ENCODE measurements around the gene DTNB.
"Not testable (repeated sequence)": the region's sequence is repeated elsewhere in the genome, so short reads cannot be mapped to it uniquely, and the experiment has no call there.

Gene DTNB

GRCh38 chr2:25684577-25685473 lies 11.4 kb upstream of the DTNB start:
- DNase-seq (ENCODE audit: low read depth in 2 of 2): no peak

- DNase-seq (ENCODE audit: low read depth in 2 of 2): no peak
These were observed 8.7 kb upstream of the DTNB start for GRCh38 chr2:25682082-25682481.

DNA sequence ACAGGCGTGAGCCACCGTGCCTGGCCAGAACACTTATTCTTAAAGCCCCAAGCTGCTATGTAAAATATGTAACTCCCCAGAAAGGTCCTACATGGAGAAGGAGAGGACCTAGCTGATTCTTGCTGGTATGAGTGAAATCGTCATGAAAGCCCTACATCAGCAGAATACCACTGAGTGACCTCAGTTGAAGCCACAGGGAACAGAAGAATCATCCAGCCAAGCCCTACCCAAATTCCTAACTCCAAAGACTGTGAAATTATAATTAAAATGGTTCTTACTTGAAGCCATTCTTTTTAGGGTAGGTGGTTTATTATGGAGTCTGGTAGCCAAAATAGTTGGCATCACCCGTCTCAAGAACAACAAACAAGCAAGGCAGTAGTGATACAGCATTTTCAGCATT lies 4.5 kb upstream of the DTNB start:
- no peak for DNase-seq (ENCODE audit: low read depth in 2 of 2)

DNA sequence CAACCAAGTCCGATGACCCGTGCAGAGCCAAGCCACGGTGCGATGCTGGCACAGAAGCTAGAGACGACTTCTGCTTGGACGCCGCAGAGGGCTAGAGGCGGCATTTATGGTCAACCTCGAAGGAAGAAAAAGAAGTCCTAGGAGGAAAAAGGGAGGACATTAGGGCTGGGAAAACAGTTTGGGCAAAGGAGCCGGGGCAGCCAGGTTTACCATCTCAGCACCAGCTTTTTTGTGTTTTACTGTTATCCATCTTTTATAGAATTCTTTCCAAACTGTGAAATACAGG lies 643 bp upstream of the DTNB start:
- no peak for DNase-seq (ENCODE audit: low read depth in 2 of 2)

- DNase-seq (ENCODE audit: low read depth in 2 of 2): no peak
These were observed 680 bp downstream of the DTNB start for GRCh38 chr2:25672494-25673299.

DNA sequence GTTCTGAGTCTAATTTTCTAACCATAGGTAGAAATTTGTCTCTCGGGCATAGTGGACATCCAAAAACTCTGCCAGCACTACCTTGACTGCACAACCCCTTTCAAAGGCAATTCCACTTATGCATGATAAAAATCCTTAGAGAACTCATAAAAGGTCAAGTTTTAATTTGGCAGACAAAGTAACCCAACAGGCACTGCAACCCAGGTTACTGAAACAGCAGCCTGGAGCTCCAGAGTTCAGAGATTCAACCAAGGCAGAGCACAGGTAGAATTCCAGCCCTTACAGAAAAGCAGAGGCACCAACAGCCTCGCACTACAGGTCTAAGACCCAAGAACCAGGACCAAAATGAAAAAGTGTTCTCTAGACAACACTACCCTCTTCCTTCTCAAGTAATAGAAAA lies 1.8 kb downstream of the DTNB start:
- no peak for DNase-seq (ENCODE audit: low read depth in 2 of 2)

GRCh38 chr2:25669520-25669919 lies 3.9 kb downstream of the DTNB start:
- no peak for DNase-seq (ENCODE audit: low read depth in 2 of 2)

DNA sequence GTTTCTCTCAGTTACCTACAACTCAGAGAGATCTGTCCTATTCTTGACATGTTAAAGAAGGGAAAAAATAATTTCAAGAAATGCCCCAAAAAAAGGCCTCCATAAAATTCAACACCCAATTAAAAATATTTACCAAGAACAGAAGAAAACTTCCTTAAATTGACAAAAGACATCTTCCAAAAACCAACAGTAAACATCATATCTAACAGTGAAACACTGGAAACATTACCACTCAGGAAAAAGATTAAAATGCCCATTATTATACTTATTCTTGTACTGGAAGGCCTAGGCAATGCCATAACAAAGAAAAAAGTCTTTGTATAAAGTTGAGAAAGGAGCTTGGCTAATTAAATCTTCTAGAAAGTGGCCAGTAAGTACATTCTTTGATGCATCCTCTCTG lies 7.2 kb downstream of the DTNB start:
- DNase-seq (ENCODE audit: low read depth in 2 of 2): no peak

- not testable (repeated sequence) for DNase-seq (ENCODE audit: low read depth in 2 of 2)
These were observed 7.9 kb downstream of the DTNB start for GRCh38 chr2:25665429-25665828.

- no peak for DNase-seq (ENCODE audit: low read depth in 2 of 2)
These were observed 8.4 kb downstream of the DTNB start for GRCh38 chr2:25664965-25665307.

DNA sequence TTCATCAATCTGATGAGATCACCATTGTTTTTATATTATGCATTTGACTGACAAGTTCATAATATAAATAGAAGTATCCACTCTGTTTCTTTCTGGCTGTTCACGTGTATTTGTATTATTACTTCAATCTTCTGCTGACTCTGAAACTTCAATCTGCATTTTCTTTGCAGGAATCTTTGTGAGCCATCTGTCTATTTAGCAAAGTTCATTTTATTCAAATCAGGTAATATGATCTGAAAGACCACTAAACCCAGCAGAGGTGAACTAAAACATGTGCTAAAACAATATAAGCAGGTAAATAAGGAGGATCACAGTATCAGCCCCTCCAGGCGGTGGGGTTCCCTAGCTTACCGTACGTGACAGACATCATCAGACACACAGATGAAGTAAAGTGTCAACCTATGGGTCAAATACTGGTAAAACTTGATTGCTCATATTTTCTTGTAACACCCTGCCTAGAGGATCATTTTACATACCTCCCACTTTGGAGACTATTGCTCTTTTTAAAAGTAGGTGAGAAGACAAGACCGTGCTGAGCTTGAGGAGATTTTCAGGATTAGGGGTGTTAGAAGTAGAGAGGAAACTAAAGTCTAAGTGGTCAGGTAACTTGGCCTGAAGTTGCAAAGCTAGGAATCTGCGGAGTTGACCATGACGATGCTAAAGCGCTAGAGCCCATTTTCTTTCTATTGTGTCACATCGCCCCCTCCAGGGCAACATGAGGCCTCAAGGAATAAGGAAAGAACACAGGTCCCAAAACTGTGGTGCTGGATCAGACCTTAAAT lies 9.0 kb downstream of the DTNB start:
- DNase-seq (ENCODE audit: low read depth in 2 of 2): peak in 1 of 2 experiments; percentile 28

GRCh38 chr2:25655316-25655715 lies 18.1 kb downstream of the DTNB start:
- no peak for DNase-seq (ENCODE audit: low read depth in 2 of 2)

GRCh38 chr2:25654801-25655200 lies 18.6 kb downstream of the DTNB start:
- no peak for DNase-seq (ENCODE audit: low read depth in 2 of 2)

- DNase-seq (ENCODE audit: low read depth in 2 of 2): no peak
These were observed 21.5 kb downstream of the DTNB start for GRCh38 chr2:25651782-25652455.

- peak in 1 of 2 experiments; percentile 12 for DNase-seq (ENCODE audit: low read depth in 2 of 2)
These were observed 22.3 kb downstream of the DTNB start for GRCh38 chr2:25651066-25651465.

- no peak for DNase-seq (ENCODE audit: low read depth in 2 of 2)
These were observed 23.1 kb downstream of the DTNB start for GRCh38 chr2:25650256-25650655.

DNA sequence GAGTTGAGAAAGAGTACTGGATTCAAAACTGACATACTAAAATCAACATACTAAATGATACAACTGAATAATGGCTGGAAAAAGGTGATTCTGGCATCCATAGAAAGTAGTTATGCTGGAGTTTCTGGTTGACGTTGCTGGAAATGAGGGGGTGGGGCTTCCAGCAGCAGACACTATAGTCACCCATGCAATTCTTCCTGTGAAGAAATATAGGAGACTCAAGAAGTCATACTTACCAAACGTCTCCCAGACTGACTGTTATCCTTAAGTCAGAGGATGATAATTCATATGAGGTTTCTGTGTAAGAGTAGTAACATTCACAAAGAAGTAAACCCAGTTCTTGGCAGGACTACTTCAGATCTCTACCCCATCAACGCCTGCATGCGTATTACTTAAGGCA lies 23.6 kb downstream of the DTNB start:
- DNase-seq (ENCODE audit: low read depth in 2 of 2): no peak

GRCh38 chr2:25642298-25642697 lies 31.1 kb downstream of the DTNB start:
- no peak for DNase-seq (ENCODE audit: low read depth in 2 of 2)

- no peak for DNase-seq (ENCODE audit: low read depth in 2 of 2)
These were observed 33.7 kb downstream of the DTNB start for GRCh38 chr2:25639696-25640095.

- DNase-seq (ENCODE audit: low read depth in 2 of 2): no peak
These were observed 34.2 kb downstream of the DTNB start for GRCh38 chr2:25639131-25639530.

DNA sequence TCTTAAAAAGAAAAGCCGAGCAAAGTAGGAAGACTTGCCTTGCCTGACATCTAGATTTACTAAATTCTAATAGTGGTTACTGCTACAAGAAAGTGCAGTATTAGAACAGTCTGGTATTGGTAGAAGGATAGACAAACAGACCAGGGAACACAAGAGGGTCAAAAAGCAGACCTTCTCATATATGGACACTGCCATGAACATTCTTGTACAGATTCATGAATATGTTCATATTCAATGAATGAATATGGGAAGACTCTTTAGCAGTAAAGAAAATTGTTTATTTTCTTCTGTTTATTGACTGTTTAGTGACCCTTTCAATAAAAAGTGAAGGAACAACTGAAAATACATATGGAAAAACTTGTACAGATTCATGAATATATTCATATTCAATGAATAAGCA lies 37.6 kb downstream of the DTNB start:
- DNase-seq (ENCODE audit: low read depth in 2 of 2): no peak

DNA sequence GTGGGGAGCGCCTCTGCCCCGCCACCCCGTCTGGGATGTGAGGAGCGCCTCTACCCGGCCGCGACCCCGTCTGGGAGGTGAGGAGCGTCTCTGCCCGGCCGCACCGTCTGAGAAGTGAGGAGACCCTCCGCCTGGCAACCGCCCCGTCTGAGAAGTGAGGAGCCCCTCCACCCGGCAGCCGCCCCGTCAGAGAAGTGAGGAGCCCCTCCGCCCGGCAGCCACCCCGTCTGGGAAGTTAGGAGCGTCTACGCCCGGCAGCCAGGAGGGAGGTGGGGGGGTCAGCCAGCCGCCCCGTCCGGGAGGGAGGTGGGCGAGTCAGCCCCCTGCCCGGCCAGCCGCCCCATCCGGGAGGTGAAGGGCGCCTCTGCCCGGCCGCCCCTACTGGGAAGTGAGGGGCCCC lies 39.6 kb downstream of the DTNB start:
- not testable (repeated sequence) for DNase-seq (ENCODE audit: low read depth in 2 of 2)

Data from fibroblast of skin of left biceps (primary cell).